ENCODE data around the gene THAP5.

Gene THAP5

DNA sequence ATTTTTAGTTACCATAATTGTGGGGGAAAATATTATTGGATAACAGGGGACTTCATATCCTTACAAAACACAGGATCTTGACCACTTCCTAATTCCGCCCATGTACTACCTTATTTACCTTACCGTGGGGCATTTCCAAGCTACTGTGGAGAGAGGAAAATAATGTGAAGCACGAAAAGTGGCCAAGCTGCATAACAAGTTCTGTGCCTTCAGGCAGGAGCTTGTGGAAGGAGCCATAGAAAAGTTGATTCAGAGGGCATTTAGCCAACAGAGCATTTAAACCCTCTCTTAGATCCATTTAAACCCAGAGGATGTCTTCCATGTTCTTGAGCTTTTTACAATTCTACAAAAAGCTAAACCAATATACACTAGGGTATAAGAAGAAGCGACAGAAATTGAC, 41.8 kb upstream of the THAP5 start:
- TF ChIP-seq, protein P1, sequence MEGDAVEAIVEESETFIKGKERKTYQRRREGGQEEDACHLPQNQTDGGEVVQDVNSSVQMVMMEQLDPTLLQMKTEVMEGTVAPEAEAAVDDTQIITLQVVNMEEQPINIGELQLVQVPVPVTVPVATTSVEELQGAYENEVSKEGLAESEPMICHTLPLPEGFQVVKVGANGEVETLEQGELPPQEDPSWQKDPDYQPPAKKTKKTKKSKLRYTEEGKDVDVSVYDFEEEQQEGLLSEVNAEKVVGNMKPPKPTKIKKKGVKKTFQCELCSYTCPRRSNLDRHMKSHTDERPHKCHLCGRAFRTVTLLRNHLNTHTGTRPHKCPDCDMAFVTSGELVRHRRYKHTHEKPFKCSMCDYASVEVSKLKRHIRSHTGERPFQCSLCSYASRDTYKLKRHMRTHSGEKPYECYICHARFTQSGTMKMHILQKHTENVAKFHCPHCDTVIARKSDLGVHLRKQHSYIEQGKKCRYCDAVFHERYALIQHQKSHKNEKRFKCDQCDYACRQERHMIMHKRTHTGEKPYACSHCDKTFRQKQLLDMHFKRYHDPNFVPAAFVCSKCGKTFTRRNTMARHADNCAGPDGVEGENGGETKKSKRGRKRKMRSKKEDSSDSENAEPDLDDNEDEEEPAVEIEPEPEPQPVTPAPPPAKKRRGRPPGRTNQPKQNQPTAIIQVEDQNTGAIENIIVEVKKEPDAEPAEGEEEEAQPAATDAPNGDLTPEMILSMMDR (IDR thresholded peaks at IDR 0.05; ENCODE audit: low read depth, low read length): no peak
- TF ChIP-seq MYC (IDR thresholded peaks at IDR 0.05; ENCODE audit: low read depth, low read length) (no peak), POLR2A (IDR thresholded peaks at IDR 0.05; ENCODE audit: extremely low read depth, insufficient read length) (no peak)
- TF ChIP-seq, protein P2, sequence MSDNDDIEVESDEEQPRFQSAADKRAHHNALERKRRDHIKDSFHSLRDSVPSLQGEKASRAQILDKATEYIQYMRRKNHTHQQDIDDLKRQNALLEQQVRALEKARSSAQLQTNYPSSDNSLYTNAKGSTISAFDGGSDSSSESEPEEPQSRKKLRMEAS (IDR thresholded peaks at IDR 0.05; ENCODE audit: low read depth, low read length): no peak
- DNase-seq (ENCODE audit: low read depth): no peak
- H3K4me3 ChIP-seq (ENCODE audit: low read depth, low read length): no peak overlapping the region

- TF ChIP-seq MYC (IDR thresholded peaks at IDR 0.05; ENCODE audit: low read depth, low read length): no peak
- TF ChIP-seq, protein P2 (IDR thresholded peaks at IDR 0.05; ENCODE audit: low read depth, low read length): no peak
Observed at GRCh38 chr7:108609643-108610042, 40.1 kb upstream of the THAP5 start.

GRCh38 chr7:108605559-108606201, 36.2 kb upstream of the THAP5 start:
- TF ChIP-seq POLR2A (IDR thresholded peaks at IDR 0.05; ENCODE audit: extremely low read depth, insufficient read length) (no peak), MYC (IDR thresholded peaks at IDR 0.05; ENCODE audit: low read depth, low read length) (no peak)
- TF ChIP-seq, protein P1 (IDR thresholded peaks at IDR 0.05; ENCODE audit: low read depth, low read length): no peak
- TF ChIP-seq, protein P2 (IDR thresholded peaks at IDR 0.05; ENCODE audit: low read depth, low read length): no peak
- no peak for DNase-seq (ENCODE audit: low read depth)
- no peak overlapping the region for H3K4me3 ChIP-seq (ENCODE audit: low read depth, low read length)

More at GRCh38 chr7:108609643-108610042, 40.1 kb upstream of the THAP5 start:
- H3K4me3 ChIP-seq (ENCODE audit: low read depth, low read length): no peak overlapping the region
- no peak for DNase-seq (ENCODE audit: low read depth)

DNA sequence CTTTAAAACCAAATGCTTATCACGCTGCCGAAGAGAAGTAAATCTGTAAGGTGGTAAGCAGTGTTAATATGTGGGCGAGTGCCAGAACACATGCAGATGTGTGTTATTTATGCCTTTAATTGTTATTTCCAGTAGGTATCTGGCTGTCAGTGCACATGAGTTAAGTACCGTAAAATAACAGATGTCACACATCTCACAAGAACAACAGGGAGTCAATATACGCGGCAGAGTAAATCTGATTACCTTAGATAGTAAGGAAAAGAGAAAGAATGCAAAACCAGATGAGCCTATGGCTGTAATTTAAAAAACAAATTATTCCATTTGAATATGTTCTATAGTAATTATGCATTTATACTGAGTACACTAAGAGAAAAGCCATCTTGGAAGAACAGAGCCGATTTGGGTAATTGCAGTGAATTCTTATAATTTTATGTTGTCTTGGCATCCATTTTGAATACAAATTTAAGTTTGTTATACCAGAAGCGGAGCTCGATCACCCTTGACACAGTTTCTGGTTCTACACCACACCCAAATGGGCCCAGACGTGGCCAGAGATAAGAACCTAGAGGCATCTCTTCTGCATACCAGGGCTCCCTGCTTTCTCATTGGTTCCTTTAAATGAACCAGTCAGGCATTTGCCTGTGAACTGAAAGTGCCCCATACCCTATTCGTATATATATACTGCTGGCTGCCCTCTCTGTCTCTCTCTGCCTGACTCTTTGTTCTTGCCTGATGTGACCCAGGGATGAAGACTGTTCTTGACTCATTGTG, 35.0 kb upstream of the THAP5 start:
- TF ChIP-seq, protein P1 (IDR thresholded peaks at IDR 0.05; ENCODE audit: low read depth, low read length): no peak
- TF ChIP-seq, protein P2 (IDR thresholded peaks at IDR 0.05; ENCODE audit: low read depth, low read length): no peak
- TF ChIP-seq MYC (IDR thresholded peaks at IDR 0.05; ENCODE audit: low read depth, low read length): no peak
- no peak for TF ChIP-seq POLR2A (IDR thresholded peaks at IDR 0.05; ENCODE audit: extremely low read depth, insufficient read length)
- no peak overlapping the region for H3K4me3 ChIP-seq (ENCODE audit: low read depth, low read length)
- DNase-seq (ENCODE audit: low read depth): no peak

DNA sequence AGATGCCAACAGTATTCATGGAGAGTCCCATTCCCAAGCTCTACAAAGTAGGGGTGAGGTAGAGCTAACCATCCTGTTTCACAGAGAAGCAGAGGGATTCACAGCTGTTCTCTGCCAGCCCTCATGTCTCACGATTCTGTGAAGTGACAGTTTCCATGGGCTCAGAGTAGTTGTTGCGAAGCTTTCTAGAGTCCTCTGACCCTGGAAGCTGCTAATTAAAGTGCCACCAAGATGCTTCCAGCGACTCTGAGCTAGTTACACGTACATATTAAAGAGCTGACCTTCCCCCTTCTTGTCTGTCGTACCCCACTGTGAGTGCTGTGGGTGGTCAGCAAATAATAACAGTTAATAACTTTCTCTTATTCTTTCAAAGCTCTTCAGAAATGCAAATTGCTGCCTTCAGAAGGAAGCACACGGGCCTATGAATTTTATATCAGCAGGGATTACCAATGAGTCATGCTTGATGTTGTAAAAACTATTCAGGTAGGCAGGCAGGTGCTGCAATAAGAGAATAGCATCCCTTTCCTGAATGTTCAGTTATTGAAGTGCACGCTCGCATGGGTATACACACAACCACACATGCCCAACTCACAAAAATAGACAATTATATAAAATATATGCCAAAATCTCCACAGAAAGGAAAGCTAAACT, 34.3 kb upstream of the THAP5 start:
- no peak overlapping the region for H3K4me3 ChIP-seq (ENCODE audit: low read depth, low read length)
- no peak for DNase-seq (ENCODE audit: low read depth)
- TF ChIP-seq, protein P1 (IDR thresholded peaks at IDR 0.05; ENCODE audit: low read depth, low read length): no peak
- TF ChIP-seq MYC (IDR thresholded peaks at IDR 0.05; ENCODE audit: low read depth, low read length): no peak
- TF ChIP-seq POLR2A (IDR thresholded peaks at IDR 0.05; ENCODE audit: extremely low read depth, insufficient read length): no peak
- TF ChIP-seq, protein P2 (IDR thresholded peaks at IDR 0.05; ENCODE audit: low read depth, low read length): no peak

Data from NB4 (cell line).